HG02798 (cell line): ENCODE data around the gene ITSN1.
"Not testable (repeated sequence)": the region's sequence is repeated elsewhere in the genome, so short reads cannot be mapped to it uniquely, and the experiment has no call there.

ENCODE experiments used
- ATAC-seq: cut with Tn5 transposase; IDR thresholded peaks from one replicate; pipeline ENCODE4 v1.9.1; 2021; ENCODE audit warnings: mild to moderate bottlenecking; ENCODE audit not compliant: unreplicated experiment, poor library complexity

ITSN1 gene

GRCh38 chr21:33676666-33677065, 34.4 kb downstream of the ITSN1 start:
- ATAC-seq, result not testable (repeated sequence)

DNA sequence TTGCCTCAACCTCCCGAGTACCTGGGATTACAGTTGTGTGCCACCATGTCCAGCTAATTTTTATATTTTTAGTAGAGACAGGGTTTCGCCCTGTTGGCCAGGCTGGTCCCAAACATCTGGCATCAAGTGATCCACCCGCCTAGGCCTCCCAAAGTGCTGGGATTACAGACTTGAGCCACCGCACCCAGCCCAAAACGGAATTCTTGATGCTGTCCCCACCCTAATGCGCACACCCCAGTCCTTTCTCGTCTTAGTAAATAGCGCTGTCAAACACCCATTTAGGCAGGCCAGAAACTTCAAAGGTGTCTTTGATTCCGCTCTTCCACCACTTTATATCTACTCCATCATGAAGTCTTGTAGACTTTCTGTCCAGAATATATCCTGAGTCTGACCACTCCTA, 35.1 kb downstream of the ITSN1 start:
- no peak for ATAC-seq

DNA sequence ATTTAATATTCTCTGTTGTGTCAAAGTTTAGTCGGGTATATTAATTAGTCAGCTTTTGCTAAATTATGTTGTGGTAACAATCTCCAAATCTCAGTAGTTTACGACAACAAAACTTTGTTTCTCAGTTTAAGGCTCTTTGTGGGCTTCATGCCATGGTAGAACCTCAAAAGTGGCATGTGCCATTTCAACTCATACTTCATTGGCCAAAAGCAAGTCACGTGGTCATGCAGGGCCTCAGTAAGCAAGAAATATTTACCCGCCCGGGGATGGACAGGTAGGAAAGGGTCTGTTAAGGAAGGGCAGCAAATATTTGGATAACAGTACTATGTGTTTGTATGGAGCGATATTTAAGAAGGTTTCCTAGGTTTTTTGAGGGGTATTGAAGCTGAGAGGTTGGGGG, 38.6 kb downstream of the ITSN1 start:
- ATAC-seq, result no peak

- no peak for ATAC-seq
Observed at GRCh38 chr21:33682992-33683627, 40.8 kb downstream of the ITSN1 start.

GRCh38 chr21:33684068-33684467, 41.8 kb downstream of the ITSN1 start:
- ATAC-seq, result no peak

- ATAC-seq, result no peak
Observed at GRCh38 chr21:33684923-33685560, 42.7 kb downstream of the ITSN1 start.

DNA sequence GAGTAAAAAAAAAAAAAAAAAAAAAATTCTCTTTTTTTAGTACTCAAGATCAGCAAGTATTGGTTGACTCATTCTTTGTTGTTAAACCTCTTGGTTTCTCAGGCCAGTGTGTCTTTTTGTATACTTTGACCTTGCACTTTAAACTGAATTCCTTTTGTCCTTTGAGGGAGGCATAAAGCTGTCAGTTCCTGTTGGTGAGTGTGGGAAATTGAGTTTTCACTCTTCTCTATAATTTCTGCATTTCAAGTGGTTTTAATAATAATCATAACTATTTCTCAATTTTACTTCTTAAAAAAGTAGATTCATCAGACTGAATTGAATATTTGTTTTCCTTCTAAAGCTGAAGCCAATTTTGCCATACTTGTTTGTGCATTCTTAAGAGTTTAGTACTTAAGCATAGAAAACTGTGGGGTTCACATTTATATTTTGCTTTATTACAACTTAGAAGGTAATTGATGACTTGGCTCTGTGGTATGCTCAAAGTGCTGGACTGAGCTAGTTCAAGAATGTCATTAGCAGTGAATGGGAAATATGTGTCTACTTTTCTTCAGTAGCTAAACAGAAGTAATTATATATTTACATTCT, 43.4 kb downstream of the ITSN1 start:
- no peak for ATAC-seq

DNA sequence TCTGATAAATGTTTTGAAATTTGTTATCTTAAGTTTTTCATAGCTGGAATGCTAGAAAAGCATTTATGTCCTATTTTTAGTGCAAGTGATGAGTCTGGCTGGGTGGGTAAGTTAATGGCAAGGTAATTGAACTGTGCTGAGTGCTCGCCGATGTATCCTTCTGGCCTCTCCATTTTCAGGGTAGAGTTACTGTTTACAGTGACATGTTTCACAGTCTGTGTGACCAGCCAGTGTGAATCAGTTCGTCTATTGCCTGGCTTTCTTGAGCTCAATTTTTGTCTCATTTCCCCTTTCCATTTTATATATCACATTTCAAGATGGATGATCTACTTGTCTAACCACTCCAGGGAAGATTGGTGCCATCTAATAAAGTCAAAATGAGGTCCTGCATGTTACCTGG, 44.1 kb downstream of the ITSN1 start:
- no peak for ATAC-seq

GRCh38 chr21:33687634-33688033, 45.3 kb downstream of the ITSN1 start:
- no peak for ATAC-seq

DNA sequence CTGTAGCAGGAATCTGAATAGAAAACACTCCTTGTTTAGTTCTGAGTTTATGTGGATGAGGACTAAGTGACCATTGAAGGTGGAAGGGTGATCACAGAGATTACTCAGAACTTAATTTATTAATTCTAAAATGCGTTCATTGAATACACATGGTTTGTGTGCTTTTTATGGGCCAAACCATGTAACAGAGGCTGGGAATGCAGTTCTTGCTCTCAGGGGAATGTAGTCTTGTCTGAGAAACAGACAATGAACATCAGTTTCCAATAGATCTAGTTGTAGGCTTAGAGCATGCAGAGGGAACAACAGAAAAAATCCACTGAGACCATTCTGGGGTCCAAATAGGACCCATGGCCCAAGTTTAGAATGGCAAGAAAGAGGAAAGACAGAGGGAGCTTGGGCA, 46.1 kb downstream of the ITSN1 start:
- ATAC-seq, result no peak

DNA sequence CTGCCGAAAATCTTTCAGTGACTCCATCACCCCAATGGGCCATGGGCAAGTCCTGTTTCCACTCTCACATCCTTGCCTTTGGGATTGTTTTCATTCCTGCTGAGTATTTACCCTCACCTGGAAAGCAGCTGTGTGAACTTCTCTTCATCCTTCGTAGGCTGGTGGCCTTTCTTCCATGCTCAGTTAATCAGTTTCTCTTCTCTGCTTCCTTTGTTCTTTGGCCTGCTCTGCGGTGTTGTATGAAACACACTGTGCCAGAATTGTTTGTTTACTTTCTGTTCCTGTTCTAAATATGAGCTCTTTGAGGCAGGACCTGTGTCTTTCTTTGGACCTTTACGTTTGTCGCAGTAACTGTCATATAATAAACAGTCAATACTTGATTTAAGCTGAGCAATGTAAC, 48.6 kb downstream of the ITSN1 start:
- no peak for ATAC-seq

GRCh38 chr21:33691945-33692603, 49.8 kb downstream of the ITSN1 start:
- ATAC-seq, result no peak

- ATAC-seq, result no peak
Observed at GRCh38 chr21:33695813-33696212, 53.5 kb downstream of the ITSN1 start.

- ATAC-seq, result no peak
Observed at GRCh38 chr21:33696465-33696864, 54.2 kb downstream of the ITSN1 start.

DNA sequence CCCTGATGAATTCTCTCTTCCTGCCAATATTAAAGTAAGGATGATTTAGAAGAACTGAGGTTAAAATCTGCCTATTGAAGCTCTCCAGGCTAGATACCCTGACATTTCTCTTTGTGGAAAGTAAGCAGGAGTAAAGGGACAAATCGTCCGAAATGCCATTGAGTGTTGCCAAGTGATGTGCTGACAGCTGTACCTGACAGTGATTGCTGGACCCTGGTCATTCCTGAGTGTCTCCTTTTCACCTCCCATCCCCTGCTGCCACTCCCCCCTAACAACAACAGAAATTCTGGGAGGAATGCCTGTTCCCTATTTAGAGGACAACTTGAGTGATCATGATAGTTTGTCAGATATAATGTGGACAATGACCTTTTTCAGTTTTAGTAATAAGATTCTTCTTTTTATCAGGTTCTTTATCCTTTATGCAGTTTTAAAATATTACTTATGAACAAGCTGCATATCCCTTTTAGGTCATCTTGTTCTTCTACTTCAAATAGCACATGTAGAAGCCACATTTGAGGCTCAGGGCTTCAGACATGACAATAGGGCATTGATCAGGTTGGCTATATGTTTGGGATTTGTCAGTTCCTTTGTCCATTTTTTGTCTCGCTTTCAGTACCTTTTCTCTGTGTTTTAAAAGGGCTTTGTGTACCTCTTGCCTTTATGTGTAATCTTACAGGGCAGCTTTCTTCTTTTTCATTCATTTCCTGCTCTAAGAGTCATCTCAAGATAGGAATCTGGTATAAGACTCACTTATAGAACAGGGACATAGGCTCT, 56.0 kb downstream of the ITSN1 start:
- ATAC-seq, result no peak

- ATAC-seq, result no peak
Observed at GRCh38 chr21:33699277-33699676, 57.0 kb downstream of the ITSN1 start.

DNA sequence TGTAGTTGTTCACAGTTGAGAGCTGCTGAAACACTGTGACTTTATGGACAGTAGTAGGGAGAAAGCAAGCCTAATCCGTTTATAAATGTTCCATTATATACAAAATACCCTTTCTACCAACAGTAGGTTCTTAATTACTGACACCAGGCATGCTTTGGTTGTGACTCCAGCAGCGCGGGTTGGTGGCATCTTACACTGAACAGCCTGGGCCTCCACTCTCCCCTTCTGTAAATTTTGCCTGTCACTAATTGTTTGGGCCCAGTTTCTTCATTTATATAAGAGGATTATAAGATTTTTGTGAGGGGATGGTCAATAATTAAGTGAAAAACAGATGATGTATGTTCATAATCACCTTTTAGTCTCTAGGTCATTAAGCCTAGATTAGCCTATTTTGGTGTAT, 58.2 kb downstream of the ITSN1 start:
- no peak for ATAC-seq

- ATAC-seq, result no peak
Observed at GRCh38 chr21:33703750-33704606, 61.7 kb downstream of the ITSN1 start.

- no peak for ATAC-seq
Observed at GRCh38 chr21:33707846-33708245, 65.5 kb downstream of the ITSN1 start.

DNA sequence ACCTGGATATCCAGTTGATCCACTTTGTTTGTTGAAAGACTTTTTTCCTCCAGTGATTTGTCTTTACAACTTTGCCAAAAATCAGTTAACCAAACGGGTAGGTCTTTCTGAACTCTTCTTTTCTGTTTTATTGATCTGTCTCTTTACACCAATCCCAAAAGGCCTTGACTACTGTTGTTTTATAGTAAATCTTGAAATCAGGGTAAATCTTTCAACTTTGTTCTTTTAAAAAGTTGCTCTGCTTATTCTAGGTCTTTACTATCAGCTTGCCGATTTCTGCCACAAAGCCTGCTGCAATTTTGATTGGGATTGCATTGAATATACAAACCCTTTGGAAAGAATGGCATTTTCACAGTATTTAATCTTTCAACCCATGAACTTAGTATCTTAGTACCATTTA, 66.6 kb downstream of the ITSN1 start:
- ATAC-seq, result no peak
